ENCODE data around the gene FLVCR2. TPM values are rescaled to one million over a fixed set of nuclear protein-coding genes. Genes with fewer than 3 reads are reported as not detected.

FLVCR2 gene
- total and polyA plus RNA-seq, 5 donors from 2014 or later: 4.4 to 7.7 (median 5.4) TPM

DNA sequence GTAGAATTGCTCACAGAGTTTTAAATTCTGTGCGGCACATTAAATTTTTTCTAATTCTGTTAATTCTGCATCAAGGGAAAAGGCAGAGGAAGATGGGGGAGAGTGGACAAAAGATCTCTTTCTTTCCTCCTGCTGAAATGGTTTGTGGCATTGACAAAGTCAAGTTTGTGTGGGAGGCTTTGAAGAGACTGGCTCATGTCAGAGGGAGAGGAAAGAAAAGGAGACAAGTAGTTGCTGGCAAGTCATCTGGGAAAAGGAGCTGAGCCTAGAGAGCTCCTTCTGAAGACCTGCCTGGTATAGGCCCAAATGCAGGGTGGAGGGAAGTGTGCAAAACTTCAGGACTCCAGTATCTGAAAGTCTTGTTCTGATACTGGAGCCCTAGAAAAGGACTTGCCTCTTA is 119.0 kb downstream of the FLVCR2 start:
- ATAC-seq (ENCODE audit: low read depth in 2 of 2) (no peak), DNase-seq (no peak)
- H3K36me3 ChIP-seq (ENCODE audit: control insufficient read depth, insufficient read depth, low read length): peaks cover 23% of the 10 kb centered on the region
- H3K27me3 ChIP-seq (ENCODE audit: control insufficient read depth, insufficient read depth, low read length): no peaks in the 10 kb centered on the region
- no peak overlapping the region for H3K4me3 ChIP-seq (ENCODE audit: low read depth, low read length)
- H3K27ac Mint-ChIP-seq: peak overlapping the region in 1 of 3 donors; percentile 42
- H3K27ac ChIP-seq (ENCODE audit: insufficient read depth, low read length, poor library complexity, severe bottlenecking): no peak overlapping the region
- H3K9me3 Mint-ChIP-seq: peaks cover 0 to 4% (median 1%) of the 10 kb centered on the region in 7 donors
- peaks cover 71% of the 10 kb centered on the region for H3K36me3 Mint-ChIP-seq
- peaks cover 0 to 2% (median 0%) of the 10 kb centered on the region in 4 donors for H3K4me1 Mint-ChIP-seq
- H3K4me3 Mint-ChIP-seq: no peak overlapping the region
- H3K9me3 ChIP-seq (ENCODE audit: control insufficient read depth in 2 of 2, low read length in 2 of 2): no peaks in the 10 kb centered on the region
- no peaks in the 10 kb centered on the region for H3K4me1 ChIP-seq (ENCODE audit: control insufficient read depth, insufficient read depth, low read length, poor library complexity, severe bottlenecking)
- H3K27me3 Mint-ChIP-seq: no peaks in the 10 kb centered on the region

Other genes with a start within 250 kb of the FLVCR2 start
- 0.79 TPM for gene JDP2, start 150.6 kb upstream of the FLVCR2 start, total RNA-seq
- gene JDP2, start 150.6 kb upstream of the FLVCR2 start, polyA plus RNA-seq: under 1 TPM in 1 of 4 donors, not detected in 3; 0.62 TPM
- 50.7 TPM for gene BATF, start 56.2 kb upstream of the FLVCR2 start, total RNA-seq
- gene BATF, start 56.2 kb upstream of the FLVCR2 start, polyA plus RNA-seq: 100 to 1,000 TPM in 3 of 4 donors, 10 to 100 TPM in 1; 86.8 to 119 (median 109) TPM
- gene ERG28, start 82.3 kb downstream of the FLVCR2 start, total RNA-seq: 8.4 TPM
- gene ERG28, start 82.3 kb downstream of the FLVCR2 start, polyA plus RNA-seq: 10 to 100 TPM; 23.9 to 28.9 (median 25.6) TPM
- 39.2 TPM for gene TTLL5, start 82.6 kb downstream of the FLVCR2 start, total RNA-seq
- gene TTLL5, start 82.6 kb downstream of the FLVCR2 start, polyA plus RNA-seq: 10 to 100 TPM in 1 of 4 donors, 1 to 10 TPM in 3; 4.9 to 11.0 (median 7.7) TPM